Measurements from ENCODE around the gene ZBTB42.

ZBTB42 gene

GRCh38 chr14:104770072-104770579 is 30.8 kb upstream of the ZBTB42 start:
- no peak for DNase-seq

- DNase-seq: no peak
These were observed 30.0 kb upstream of the ZBTB42 start for GRCh38 chr14:104770851-104771272.

GRCh38 chr14:104771374-104771773 is 29.5 kb upstream of the ZBTB42 start:
- DNase-seq: no peak

- DNase-seq: no peak
These were observed 28.8 kb upstream of the ZBTB42 start for GRCh38 chr14:104771918-104772706.

GRCh38 chr14:104772707-104773504 is 28.0 kb upstream of the ZBTB42 start:
- no peak for DNase-seq

GRCh38 chr14:104773505-104774452 is 27.1 kb upstream of the ZBTB42 start:
- DNase-seq: no peak

GRCh38 chr14:104774453-104775072 is 26.3 kb upstream of the ZBTB42 start:
- DNase-seq: no peak

- no peak for DNase-seq
These were observed 25.8 kb upstream of the ZBTB42 start for GRCh38 chr14:104775073-104775489.

- no peak for DNase-seq
These were observed 24.4 kb upstream of the ZBTB42 start for GRCh38 chr14:104776481-104776880.

GRCh38 chr14:104776961-104777807 is 23.7 kb upstream of the ZBTB42 start:
- no peak for DNase-seq

GRCh38 chr14:104777808-104778249 is 23.1 kb upstream of the ZBTB42 start:
- DNase-seq: no peak

- DNase-seq: no peak
These were observed 22.1 kb upstream of the ZBTB42 start for GRCh38 chr14:104778694-104779331.

- no peak for DNase-seq
These were observed 21.0 kb upstream of the ZBTB42 start for GRCh38 chr14:104779776-104780512.

- DNase-seq: no peak
These were observed 20.3 kb upstream of the ZBTB42 start for GRCh38 chr14:104780513-104781030.

GRCh38 chr14:104781271-104782077 is 19.4 kb upstream of the ZBTB42 start:
- no peak for DNase-seq

GRCh38 chr14:104782086-104782807 is 18.7 kb upstream of the ZBTB42 start:
- no peak for DNase-seq

GRCh38 chr14:104782808-104783139 is 18.1 kb upstream of the ZBTB42 start:
- no peak for DNase-seq

All from fibroblast of skin of right biceps (primary cell).